ENCODE measurements around the gene PER1. TPM values are rescaled to one million over a fixed set of nuclear protein-coding genes. Genes with fewer than 3 reads are reported as not detected.

Gene PER1
- total and polyA plus RNA-seq, 10 of the 15 experiments (the other 5 are each of a cell fraction or from before 2014, with no cell fraction given) = 0.02 to 25.1 (median 5.4) TPM

GRCh38 chr17:8185582-8186445, 33.6 kb upstream of the PER1 start (continued):
- no peak for TF ChIP-seq KAT2A (conservative IDR thresholded peaks at IDR 0.05; ENCODE audit: control insufficient read depth, low read depth, low read length)
- no peak for TF ChIP-seq SMAD1 (IDR thresholded peaks at IDR 0.05; ENCODE audit: low read depth, partially characterized antibody)
- TF ChIP-seq NRF1 (conservative IDR thresholded peaks at IDR 0.05; ENCODE audit: low read depth, low read length) = no peak
- no peak for TF ChIP-seq E2F8 (IDR thresholded peaks at IDR 0.05; ENCODE audit: low read depth, partially characterized antibody)
- no peak for TF ChIP-seq BCLAF1 (IDR thresholded peaks at IDR 0.05)
- TF ChIP-seq MXI1 (IDR thresholded peaks at IDR 0.05; ENCODE audit: low read depth, low read length) = no peak
